ENCODE results near the gene ATP4B.

ATP4B gene

GRCh38 chr13:113603116-113603710, 54.8 kb downstream of the ATP4B start:
- no peak for DNase-seq

DNA sequence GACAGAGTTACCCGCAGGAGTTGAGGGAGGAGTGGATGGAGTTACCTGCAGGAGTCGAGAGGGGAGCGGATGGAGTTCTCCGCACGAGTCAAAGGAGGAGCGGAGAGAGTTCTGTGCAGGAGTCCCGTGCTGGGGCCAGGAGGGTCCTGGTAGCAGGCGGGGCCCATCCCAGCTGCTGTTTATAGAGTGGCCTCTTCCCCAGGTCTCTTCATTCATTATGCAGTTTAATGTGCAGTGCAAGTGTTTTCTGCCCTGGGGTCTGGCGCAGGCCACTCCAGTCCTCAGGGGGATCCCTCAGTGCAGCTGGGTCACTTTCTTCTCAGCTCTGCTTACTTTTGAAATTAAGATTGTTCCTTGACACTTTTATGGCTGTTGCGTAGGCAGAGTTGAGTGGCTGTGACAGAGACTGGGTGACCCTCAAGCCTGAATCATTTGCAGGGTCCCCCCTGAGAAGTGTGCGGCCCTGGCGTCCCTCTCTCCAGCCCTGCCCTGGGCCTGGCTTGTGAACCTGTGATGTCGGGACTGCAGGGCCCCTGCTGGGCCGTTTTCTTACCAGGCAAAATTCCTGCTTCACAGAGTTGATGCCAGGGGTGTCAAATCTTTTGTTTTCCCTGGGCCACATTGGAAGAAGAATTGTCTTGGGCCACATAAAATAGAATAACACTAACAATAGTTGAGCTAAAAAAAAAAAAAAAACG, 55.6 kb downstream of the ATP4B start:
- DNase-seq, result no peak

GRCh38 chr13:113601166-113602070, 56.6 kb downstream of the ATP4B start:
- no peak for DNase-seq

DNA sequence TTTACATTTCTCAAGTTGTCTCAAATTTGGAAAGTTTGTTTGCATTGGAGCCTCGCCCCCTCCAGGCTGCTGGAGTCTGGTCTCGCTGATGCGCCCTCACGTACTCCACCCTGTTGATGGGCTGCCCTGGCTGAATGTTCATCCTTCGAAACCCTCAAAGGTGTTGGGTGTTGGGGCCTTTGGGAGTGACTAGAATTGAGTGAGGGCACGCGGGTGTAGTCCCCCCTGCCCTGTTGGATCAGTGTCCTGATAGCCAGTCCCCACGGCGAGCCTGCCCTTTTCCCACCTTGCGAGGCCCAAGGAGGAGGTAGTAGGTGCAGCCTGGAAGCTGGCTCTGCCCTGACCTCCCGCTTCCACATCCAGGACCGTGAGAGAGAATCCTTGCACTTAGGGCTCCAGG, 58.6 kb downstream of the ATP4B start:
- DNase-seq, result no peak
